Spleen (tissue), 7 donors: ENCODE measurements around the gene RDH11.

Experiments
- POLR2A ChIP-seq, 3 donors: fragments of 450-650 bp; IDR thresholded peaks; one replicate each; pipeline ENCODE4 v1.5.1; 2017; ENCODE audit warnings: antibody characterized with exemption in 3 of 3, mild to moderate bottlenecking in 1 of 3
- POLR2AphosphoS5 ChIP-seq, 3 donors: sonication (generic); formaldehyde crosslinking; IDR thresholded peaks; one replicate each; pipeline ENCODE4 v1.5.1; 2017; ENCODE audit warnings: antibody characterized with exemption in 3 of 3
- TF ChIP-seq, protein P1 (sequence below), 11 experiments: fragments of 200-600 bp in 7 of 11; fragments of 450-650 bp in 4 of 11; sonication (generic) in 4 of 11; IDR thresholded peaks in 8 of 11; conservative IDR thresholded peaks in 3 of 11; 1 replicate in 7 of 11; 2 replicates in 4 of 11; pipeline versions ENCODE4 v1.4.0 to v1.8.0; 2016 to 2021; ENCODE audit warnings: antibody characterized with exemption in 11 of 11, inconsistent platforms in 4 of 11, mild to moderate bottlenecking in 1 of 11
- donor health status: DM: no; HTN: no; CAD: no; lungs with moderate emphysema.
- donor health status: DM: no; HTN: no; CAD: no.
- donor health status: DM: no; HTN: no; CAD: no.

DNA sequence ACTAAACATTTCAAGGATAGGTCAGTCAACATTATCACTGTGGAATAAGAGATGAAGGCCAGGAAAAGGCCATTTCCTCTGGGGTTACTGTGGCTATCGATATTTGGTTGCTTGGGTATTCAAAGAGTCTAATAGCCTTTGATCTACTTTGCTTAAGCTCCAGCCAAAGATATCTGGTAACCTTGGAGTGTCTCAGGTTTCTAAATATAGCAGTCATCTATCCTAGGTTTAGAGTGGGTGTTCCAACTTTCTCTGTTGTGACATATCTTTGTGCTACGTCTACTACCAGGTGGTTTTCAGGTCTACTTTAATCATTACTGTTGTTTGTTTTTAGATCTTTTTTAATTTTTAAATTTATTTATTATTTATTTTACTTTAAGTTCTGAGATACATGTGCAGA is 48.5 kb upstream of the RDH11 start:
- TF ChIP-seq POLR2A (IDR thresholded peaks at IDR 0.05) = no peak
- TF ChIP-seq, protein P1, sequence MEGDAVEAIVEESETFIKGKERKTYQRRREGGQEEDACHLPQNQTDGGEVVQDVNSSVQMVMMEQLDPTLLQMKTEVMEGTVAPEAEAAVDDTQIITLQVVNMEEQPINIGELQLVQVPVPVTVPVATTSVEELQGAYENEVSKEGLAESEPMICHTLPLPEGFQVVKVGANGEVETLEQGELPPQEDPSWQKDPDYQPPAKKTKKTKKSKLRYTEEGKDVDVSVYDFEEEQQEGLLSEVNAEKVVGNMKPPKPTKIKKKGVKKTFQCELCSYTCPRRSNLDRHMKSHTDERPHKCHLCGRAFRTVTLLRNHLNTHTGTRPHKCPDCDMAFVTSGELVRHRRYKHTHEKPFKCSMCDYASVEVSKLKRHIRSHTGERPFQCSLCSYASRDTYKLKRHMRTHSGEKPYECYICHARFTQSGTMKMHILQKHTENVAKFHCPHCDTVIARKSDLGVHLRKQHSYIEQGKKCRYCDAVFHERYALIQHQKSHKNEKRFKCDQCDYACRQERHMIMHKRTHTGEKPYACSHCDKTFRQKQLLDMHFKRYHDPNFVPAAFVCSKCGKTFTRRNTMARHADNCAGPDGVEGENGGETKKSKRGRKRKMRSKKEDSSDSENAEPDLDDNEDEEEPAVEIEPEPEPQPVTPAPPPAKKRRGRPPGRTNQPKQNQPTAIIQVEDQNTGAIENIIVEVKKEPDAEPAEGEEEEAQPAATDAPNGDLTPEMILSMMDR (IDR thresholded peaks at IDR 0.05 in 8 of 11, conservative IDR thresholded peaks at IDR 0.05 in 3 of 11) = no peak
- TF ChIP-seq POLR2AphosphoS5 (IDR thresholded peaks at IDR 0.05) = no peak
